Lower lobe of right lung (tissue), 2 donors: ENCODE results near the gene KCNJ14. TPM values are rescaled to one million over a fixed set of nuclear protein-coding genes. Genes with fewer than 3 reads are reported as not detected.
"Not testable (repeated sequence)": the region's sequence is repeated elsewhere in the genome, so short reads cannot be mapped to it uniquely, and the experiment has no call there.

Experiments
- ATAC-seq, 2 donors: fragments of 200-7000 bp; cut with Tn5 transposase; one replicate each; pipeline ENCODE4 v1.9.1; 2020 to 2022; ENCODE audit warnings: mild to moderate bottlenecking in 2 of 2, moderate library complexity in 2 of 2
- DNase-seq: peaks from one replicate; pipeline ENCODE4 v3.0.0-alpha.2; 2020
- H3K27ac ChIP-seq: fragments of 200-600 bp; one replicate; pipeline ENCODE4 v1.8.0; 2022
- H3K27me3 ChIP-seq: fragments of 200-600 bp; one replicate; pipeline ENCODE4 v1.8.0; 2022; ENCODE audit warnings: low read depth
- H3K36me3 ChIP-seq: fragments of 200-600 bp; one replicate; pipeline ENCODE4 v1.8.0; 2022; ENCODE audit warnings: mild to moderate bottlenecking
- H3K4me1 ChIP-seq: fragments of 200-600 bp; one replicate; pipeline ENCODE4 v1.8.0; 2022
- H3K4me3 ChIP-seq: fragments of 200-600 bp; one replicate; pipeline ENCODE4 v1.8.0; 2022; ENCODE audit warnings: mild to moderate bottlenecking
- H3K9me3 ChIP-seq: fragments of 200-600 bp; one replicate; pipeline ENCODE4 v1.8.0; 2022
- intact Hi-C: fragments of 100-400 bp; cut with DNase I; formaldehyde crosslinking; loops from one replicate; pipeline ENCODE4 v1.11.0; 2022
- total RNA-seq: library from RNA; stranded (reverse); fragmentation: NEBNext Ultra II Directional; extraction: Animal tissue kit (Norgen Biotek cat#: 25700); gene quantifications from one replicate; pipeline ENCODE4 v1.2.1, GENCODE V29; 2021
- TF ChIP-seq, protein P1 (sequence below): fragments of 200-600 bp; IDR thresholded peaks from one replicate; pipeline ENCODE4 v1.8.0; 2022; ENCODE audit warnings: antibody characterized with exemption, mild to moderate bottlenecking
- donor health status: DM: no; HTN: yes; CAD: no; lungs with severe emphysema.

KCNJ14 gene
- total RNA-seq, 1 donor from 2014 or later: 0.71 TPM

DNA sequence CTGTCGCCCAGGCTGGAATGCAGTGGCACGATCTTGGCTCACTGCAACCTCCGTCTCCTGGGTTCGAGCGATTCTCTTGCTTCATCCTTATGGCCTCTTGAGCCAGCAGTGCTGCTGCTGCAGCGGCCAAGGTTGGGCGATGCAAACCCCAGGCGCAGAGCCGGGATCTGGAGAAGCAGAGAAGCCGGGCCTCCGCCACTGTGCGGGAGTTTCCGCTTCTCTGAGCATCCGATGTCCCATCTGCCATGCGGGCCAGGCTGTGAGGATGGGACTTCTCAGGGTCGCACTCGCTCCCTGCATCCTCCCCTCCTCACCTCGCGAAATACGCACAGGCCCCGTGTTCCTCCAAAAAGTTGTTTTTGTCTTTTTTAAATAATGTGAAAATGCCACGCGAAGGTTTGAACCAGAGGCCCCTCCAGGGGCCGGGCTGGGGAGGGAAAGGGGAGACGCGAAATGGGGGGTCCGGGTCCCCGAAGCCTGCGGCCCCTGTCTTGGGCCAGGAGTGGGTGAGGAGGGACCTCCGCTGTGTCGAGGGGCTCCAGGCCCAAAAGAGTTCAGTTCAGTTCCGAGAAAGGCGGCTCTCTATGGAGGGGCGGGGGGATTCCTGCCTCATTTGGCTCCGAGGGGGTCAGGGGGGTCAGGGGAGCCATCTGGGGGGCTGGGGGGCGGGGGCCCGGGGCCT, 29.7 kb downstream of the KCNJ14 start:
- no peak for ATAC-seq
- H3K4me1 ChIP-seq: peaks cover 22% of the 10 kb centered on the region
- DNase-seq: no peak

DNA sequence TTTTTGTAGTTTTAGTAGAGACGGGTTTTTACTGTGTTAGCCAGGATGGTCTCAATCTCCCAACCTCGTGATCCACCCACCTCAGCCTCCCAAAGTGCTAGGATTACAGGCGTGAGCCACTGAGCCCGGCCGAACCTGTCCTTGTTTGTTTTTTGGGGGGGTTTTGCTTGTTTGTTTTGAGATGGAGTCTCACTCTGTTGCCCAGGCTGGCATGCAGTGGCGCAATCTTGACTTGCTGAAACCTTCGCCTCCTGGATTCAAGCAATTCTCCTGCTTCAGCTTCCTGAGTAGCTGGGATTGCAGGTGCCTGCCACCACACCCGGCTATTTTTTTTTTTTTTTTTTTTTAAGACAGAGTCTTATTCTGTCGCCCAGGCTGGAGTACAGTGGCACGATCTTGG, 31.3 kb downstream of the KCNJ14 start:
- H3K4me3 ChIP-seq, H3K36me3 ChIP-seq, H3K9me3 ChIP-seq, H3K27me3 ChIP-seq, H3K27ac ChIP-seq, intact Hi-C loops, DNase-seq, ATAC-seq: not testable (repeated sequence)
- H3K4me1 ChIP-seq: peaks cover 23% of the 10 kb centered on the region

More for the DNA sequence above, 29.7 kb downstream of the KCNJ14 start:
- Histone ChIP-seq H3K27ac (no peak overlapping the region), H3K9me3 (no peaks in the 10 kb centered on the region), H3K36me3 (no peaks in the 10 kb centered on the region), H3K27me3 (no peaks in the 10 kb centered on the region), H3K4me3 (no peak overlapping the region)
- intact Hi-C loops: no loop called here
- TF ChIP-seq, protein P1, sequence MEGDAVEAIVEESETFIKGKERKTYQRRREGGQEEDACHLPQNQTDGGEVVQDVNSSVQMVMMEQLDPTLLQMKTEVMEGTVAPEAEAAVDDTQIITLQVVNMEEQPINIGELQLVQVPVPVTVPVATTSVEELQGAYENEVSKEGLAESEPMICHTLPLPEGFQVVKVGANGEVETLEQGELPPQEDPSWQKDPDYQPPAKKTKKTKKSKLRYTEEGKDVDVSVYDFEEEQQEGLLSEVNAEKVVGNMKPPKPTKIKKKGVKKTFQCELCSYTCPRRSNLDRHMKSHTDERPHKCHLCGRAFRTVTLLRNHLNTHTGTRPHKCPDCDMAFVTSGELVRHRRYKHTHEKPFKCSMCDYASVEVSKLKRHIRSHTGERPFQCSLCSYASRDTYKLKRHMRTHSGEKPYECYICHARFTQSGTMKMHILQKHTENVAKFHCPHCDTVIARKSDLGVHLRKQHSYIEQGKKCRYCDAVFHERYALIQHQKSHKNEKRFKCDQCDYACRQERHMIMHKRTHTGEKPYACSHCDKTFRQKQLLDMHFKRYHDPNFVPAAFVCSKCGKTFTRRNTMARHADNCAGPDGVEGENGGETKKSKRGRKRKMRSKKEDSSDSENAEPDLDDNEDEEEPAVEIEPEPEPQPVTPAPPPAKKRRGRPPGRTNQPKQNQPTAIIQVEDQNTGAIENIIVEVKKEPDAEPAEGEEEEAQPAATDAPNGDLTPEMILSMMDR: no peak

DNA sequence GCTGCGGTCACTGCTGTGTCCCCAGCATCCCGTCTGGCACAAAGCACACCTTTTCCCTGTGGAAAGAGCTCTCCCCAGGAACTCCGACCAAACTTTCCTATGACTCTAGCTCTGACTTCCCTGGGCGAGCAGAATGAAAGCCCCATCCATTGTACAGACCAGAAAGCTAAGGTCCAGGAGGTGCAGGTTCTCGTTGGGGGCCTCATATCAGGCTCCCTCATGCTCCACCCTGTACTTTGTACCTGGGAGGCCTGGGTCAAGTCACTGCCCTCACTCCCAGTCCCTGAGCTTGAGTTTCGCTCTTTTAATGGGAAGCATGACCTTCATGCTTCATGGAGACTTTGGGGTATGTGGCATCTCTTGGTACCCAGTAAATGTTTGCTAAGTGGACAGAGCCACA, 32.2 kb downstream of the KCNJ14 start:
- no peak for ATAC-seq
- Histone ChIP-seq H3K4me3 (no peak overlapping the region), H3K4me1 (peaks cover 27% of the 10 kb centered on the region), H3K9me3 (no peaks in the 10 kb centered on the region), H3K27ac (no peak overlapping the region), H3K27me3 (peaks cover 5% of the 10 kb centered on the region), H3K36me3 (no peaks in the 10 kb centered on the region)
- intact Hi-C loops: no loop called here
- TF ChIP-seq, protein P1: no peak
- no peak for DNase-seq

DNA sequence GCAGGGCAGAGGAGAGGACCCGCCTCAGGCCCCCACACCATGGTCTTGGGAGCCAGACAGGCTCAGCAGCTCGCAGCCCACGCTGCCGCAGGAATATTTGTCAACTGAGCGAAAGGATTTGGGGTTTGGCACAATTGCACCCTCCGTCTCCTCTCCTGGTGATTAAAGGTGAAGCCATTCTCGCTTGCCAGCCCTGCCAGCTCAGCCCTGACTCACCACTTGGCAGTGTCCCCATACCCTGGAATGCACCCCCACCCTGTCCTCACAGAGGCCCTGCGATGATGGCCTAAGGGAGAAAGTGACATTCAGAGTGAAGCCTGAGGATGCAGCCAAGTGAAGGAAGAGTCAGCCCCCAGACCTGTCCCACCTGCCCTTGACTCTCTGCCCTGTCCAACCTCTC, 32.6 kb downstream of the KCNJ14 start:
- no peak overlapping the region for H3K27ac ChIP-seq
- H3K4me3 ChIP-seq: no peak overlapping the region
- peaks cover 29% of the 10 kb centered on the region for H3K4me1 ChIP-seq
- no peaks in the 10 kb centered on the region for H3K36me3 ChIP-seq
- peaks cover 5% of the 10 kb centered on the region for H3K27me3 ChIP-seq
- DNase-seq (no peak), ATAC-seq (peak; percentile 23 to 51)
- intact Hi-C loops: no loop called here
- TF ChIP-seq, protein P1: no peak
- H3K9me3 ChIP-seq: no peaks in the 10 kb centered on the region

DNA sequence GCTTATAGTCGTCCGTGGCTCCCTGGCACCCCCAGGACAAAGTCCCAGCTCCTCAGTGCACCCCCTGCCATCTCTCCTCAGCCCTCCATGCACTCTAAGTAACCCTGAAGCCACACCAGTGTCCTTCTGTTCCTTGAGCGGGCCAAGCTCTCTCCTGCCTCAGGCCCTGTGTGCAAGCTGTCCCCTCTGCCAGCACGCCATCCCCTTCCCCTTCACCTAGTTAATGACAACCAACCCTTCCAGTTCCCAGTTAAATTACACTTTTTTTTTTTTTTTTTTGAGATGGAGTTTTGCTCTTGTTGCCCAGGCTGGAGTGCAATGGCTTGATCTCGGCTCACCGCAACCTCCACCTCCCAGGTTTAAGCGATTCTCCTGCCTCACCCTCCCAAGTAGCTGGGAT, 33.1 kb downstream of the KCNJ14 start:
- DNase-seq, H3K27ac ChIP-seq, H3K36me3 ChIP-seq, H3K27me3 ChIP-seq, ATAC-seq, H3K4me3 ChIP-seq, intact Hi-C loops, H3K9me3 ChIP-seq: not testable (repeated sequence)
- H3K4me1 ChIP-seq: peaks cover 29% of the 10 kb centered on the region

DNA sequence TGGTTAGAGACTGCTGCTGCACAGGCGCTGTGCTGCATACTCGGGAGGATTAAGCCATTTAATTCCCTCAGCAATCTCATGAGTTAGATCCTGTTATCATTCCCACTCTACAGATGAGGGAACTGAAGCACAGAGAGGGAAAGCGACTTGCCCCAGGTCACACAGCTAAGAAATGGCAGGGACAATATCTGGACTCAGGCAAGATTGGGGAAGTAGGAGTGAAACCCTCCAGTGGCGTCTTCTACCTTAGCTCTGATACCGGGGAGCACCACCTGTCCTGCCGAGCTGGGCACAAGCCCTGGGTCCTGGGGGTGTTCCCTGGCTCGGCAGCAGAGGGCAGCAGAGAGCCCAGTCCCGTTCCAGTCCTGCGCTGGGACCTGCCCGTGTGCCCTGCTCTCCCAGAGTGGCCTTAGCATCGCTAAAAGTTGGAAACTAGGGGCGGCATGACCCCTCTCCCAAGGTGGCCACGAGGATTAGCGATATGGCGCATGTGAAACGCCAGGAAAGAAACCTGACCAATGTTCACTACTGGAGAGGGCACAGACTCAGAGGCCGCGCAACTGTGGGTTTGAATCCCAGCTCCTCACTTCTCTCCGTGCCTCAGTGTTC, 34.3 kb downstream of the KCNJ14 start:
- peaks cover 5% of the 10 kb centered on the region for H3K27me3 ChIP-seq
- no peaks in the 10 kb centered on the region for H3K36me3 ChIP-seq
- no peak overlapping the region for H3K4me3 ChIP-seq
- intact Hi-C loops: no loop called here
- no peaks in the 10 kb centered on the region for H3K9me3 ChIP-seq
- peaks cover 37% of the 10 kb centered on the region for H3K4me1 ChIP-seq
- TF ChIP-seq, protein P1: peak; percentile 94
- no peak overlapping the region for H3K27ac ChIP-seq
- DNase-seq (peak; percentile 85), ATAC-seq (peak; percentile 39 to 41)
